HL-60/S4 (cell line): ENCODE measurements around the gene FAF1.
"Not testable (repeated sequence)": the region's sequence is repeated elsewhere in the genome, so short reads cannot be mapped to it uniquely, and the experiment has no call there.

Experiments used
- in situ Hi-C: fragments of 300-500 bp; cut with MboI; formaldehyde crosslinking; loops from 2 replicates; pipeline ENCODE4 v1.14.3; 2022; ENCODE audit warnings: low sequenced_read_pairs

FAF1 gene

DNA sequence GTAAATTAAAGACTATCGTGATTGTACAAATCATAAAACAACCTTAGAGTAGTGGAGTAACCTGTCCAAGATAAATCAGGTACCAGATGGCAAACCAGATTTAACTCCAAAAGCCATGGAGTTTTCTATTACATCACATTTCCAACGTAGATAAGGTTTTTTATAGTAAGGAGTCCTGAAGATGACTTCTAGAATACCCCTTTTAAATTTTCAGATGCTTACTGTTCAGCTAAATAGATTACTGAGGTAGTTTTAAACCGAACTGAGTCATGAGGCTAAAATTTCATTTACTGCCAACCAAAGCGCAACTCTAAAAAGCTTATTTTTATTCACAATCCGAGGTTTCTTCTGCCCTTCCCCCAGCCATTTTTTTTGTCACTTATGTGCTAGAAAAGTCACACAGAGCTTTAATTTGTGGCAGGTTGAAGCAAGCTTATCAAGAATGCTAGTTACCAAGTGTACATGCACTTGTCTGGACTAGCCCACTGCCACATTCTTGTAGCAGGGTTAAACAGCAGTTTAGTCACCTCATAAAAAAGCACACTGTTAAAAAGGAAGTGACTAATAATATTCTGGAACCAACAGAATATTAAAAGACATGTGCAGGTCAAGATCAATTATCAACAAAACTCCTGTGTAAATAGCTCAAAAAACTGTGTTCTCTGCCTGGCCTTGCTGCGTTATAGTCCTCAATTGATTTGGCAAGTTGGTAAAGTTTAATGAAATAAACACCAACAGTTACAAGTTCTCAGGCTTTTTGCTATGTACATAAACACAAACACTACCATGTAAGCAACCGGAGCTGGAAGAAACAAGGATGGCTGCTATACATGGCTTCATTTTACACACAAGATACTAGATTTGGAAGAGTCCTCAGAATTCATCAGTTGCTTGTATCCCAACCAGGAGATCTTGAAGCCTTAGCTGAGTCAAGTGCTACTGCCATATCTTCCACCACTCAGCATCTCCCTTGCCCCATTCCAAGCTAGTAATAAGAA, 356.5 kb downstream of the FAF1 start:
- in situ Hi-C loops: loop anchor here (25.0 kb wide), 1 partner anchor 241 kb away; no protein-coding TSS in a partner anchor

DNA sequence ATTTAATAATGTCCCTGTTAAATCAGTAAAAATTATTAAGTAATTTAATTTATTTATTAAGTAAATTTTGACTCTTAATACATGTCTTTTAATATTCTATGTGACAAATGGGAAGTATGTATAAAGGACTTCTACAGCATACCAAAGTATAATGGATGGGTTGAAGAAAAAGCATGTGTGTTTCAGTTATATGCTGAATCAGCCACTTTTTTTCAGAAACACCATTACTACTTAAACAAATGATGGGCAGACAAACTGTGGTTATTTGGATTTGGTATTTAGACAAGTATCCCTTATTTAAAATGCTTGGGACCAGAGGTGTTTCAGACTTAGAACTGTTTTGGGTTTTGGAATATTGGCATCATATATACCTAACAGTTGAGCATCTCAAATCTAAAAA, 360.5 kb downstream of the FAF1 start:
- in situ Hi-C loops: no loop called here

DNA sequence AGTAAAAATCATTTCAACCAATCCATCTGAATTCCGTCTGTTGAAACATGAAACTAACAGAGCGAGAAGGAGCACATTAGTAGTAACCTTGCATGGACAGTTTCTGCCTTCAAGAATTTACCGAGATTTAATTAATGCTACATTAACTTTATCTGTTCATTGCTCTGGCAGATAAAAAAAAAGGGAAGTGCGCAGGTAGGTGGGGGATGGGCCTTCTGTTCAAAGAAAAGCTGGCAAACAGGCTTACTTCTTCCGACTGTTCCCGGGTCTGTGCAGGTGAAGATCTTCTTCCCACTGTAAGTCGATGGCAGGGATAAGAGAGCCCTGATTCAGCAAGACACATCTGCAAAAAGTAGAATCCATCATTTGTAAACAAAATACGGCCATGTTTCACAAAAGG, 364.2 kb downstream of the FAF1 start:
- in situ Hi-C loops: no loop called here

DNA sequence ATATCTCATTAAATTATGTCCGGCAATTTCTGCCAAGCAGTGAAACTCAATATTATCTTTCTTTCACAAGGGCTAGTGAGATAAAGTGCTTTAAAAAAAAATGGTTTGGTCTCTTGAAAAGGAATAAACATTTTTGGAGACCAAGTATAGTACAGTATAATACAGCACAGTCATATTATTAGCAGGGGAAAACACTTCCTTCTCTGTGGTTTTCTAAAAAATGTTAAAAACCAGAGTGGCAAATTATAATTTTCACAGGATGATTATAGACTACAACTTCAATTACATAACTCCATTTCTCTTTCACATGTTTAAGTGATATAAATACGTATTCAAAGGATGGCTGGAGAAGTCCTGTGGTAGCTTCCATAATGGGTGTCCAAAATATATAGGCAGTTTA, 366.6 kb downstream of the FAF1 start:
- in situ Hi-C loops: no loop called here

DNA sequence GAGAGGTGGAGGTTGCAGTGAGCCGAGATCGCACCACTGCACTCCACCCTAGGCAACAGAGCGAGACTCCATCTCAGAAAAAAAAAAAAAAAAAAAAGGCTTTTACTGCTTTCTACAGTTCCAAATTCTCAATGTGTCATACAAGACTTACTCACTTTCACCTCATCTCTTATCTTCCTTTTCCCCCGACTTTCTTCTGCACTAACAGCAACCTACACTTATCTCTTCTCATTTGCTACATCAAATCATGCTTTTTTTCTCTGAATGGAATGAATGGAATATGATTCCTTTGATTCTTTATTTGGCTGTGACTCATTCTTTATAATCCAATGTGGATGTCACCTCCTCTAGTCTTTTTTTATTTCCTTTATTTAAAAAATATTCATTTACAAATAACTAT, 368.5 kb downstream of the FAF1 start:
- in situ Hi-C loops: no loop called here

DNA sequence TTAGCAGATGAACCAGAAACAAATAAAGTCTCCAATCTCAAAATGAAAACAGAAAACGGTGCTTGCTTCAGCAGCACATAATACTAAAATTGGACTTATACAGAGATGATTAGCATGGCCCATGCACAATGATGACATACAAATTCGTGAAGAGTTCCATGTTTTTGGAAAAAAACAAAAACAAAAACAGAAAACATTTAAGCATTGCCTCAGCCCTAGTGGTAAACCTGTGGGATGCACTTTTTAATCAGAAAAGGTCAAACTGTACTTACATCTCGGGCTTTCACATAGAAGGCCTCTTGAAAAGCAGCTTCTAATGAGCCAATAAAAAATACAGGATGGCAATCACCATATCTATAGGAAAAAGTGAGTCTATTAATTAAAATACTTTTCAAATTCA, 377.7 kb downstream of the FAF1 start:
- in situ Hi-C loops: no loop called here

DNA sequence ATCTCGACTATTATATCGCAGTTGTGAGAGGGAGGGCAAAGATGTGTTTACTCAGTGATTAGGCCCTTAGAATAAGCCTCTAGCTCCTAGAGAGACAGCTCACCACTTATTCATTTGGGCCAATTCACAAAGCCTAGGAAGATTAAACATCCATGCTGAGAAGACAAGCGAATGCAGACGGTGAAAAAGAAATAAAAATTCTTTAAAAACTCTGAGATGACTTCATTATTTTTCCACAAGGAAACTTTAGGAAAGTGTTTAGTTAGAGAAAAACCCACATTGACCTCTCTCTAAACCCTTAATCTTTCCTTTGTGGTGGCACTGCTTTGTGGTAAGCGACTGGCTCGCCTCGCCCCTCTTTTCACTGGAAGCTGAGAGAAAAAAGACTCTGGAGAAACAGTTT, 390.0 kb downstream of the FAF1 start:
- in situ Hi-C loops: no loop called here

DNA sequence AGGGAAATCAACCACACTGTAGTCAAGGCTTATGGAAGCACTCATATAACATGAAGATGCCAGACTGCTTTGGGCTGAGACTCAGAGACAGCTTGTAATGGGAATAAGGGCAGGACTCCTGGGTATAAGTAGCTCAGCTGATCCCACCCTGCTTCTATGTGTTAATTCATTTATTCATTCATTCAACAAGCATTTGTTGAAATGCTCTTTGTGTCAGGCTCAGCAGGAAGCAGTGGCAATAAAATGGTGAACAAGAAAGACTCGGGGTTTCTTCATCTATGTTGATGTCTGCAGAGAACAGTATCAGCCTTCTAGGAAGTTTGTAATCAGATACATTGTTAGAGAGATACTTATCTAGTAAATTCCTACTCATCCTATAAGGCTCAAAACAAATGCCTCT, 391.3 kb downstream of the FAF1 start:
- in situ Hi-C loops: no loop called here

DNA sequence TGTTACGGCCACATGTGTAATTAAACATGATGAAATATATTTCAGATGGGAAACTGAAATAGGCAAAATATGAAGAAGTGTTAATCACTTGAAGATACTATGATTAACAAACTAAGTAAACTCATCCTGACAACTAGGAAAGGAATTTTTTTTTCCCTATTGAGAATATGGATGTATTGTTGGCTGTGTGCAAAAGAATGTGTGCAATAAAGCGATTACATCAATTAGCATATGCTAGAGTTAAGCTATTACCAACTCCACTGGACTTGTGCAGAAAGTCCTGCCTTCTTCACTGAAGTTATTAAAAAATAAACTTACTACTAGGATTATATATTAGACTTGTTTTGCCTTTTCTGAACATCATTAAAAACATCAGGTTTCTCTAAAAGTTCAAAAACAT, 393.7 kb downstream of the FAF1 start:
- in situ Hi-C loops: no loop called here

DNA sequence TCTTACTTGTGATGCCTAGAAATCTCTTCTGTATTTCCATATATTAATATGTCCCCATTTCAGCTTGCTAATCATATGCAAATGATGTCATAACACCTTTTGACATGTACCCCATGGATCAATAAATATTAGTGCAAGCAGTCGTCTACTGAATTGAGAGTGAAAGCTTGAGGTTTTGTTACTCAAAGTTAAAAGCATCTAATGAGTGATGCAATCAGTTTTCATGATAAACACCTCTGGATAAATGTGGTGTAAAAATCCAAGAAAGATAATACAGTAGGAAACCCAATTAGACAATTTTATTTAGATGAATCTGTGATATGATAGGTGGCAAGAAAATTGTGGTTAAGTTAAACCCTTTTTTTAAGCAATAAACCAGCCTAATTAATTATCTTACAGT, 395.6 kb downstream of the FAF1 start:
- in situ Hi-C loops: no loop called here

DNA sequence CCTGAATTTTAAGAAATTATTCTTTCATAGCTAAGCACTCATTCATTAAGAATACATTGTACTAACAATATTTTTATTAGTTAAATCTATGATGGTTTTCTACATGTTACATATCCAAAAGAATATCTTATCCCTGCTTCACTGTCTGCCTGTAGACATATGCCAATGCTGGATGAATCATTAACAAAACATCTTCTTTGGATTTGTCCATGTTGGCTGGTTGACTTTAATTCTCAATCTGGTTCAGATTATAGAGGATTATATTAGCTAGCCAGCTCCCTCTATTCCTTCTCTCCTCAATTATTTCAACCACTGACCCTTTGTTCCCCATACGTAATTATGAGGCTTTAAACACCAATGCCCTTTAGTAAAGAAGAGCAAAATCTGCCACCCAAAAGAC, 398.0 kb downstream of the FAF1 start:
- in situ Hi-C loops: no loop called here

DNA sequence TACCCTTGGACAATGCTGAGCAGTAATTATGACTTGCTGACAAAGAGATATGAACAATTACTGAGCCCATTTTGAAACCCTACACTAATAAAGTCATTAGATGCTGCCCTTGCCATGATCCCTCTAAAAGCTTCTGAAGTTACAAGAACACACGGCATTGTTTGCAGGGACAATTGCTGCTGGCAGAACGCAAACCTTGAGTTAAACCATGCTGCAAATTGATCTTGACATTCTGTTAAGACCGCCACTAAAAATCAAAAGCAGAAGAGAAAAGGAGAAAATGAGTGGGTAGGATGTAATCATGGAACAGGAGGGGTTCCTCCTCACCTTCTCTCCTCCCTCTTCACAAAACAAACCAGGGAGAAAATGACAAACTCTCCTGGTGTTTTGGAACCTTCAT, 400.6 kb downstream of the FAF1 start:
- in situ Hi-C loops: no loop called here

DNA sequence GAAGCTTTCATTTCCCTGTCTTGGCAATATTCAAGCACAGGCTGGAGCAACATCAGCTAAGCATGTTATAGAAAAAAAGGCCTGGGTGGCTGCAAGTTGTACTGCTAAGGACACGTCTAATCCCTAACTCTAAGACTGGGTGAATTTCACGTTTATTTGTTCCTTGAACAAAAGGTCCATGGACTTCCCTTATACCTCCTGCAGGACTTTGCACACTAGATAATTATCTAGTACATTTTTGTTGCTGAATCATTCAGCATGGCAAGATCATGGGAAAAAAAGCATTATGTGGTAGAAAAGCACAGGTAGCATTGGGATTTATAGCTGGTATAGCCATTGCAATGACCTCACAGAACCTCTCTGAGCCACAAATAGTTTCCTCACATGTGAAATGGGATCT, 406.1 kb downstream of the FAF1 start:
- in situ Hi-C loops: no loop called here

DNA sequence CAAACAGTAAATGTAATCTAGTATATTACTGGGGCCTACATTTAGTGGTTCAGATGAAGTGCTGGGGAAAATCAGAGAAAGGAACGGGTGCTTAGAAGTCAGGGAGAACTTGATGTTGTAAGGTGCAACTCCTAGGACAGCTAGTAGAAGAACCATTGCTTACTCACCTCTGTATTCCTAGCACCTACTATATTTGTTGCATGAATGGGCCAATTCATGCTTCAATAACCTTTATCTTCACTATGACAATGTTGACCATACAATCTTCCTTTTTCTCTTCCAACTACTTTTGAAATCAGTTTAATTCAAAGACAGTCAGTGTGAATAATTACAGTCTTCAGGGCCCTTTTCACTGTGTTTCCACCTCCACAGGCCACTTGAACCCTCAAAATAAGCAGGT, 411.8 kb downstream of the FAF1 start:
- in situ Hi-C loops: no loop called here

DNA sequence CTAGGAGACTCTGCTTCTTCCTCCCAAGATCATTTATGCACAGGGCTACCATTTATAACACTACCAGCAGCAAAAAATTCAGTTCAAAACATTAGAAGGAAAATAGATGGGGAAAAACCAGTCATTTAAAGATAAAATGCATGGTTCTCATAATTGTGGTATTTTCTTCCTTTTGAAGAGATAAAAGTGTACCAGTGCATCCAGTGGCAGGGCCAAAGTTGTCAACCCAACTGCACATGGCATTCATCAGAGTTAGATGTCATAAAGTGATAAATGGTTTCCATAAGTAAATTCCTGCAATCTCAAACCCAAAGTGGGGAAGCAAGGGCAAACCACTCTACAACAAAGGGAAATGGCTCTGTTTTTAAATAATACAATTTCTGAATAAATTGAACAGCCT, 417.7 kb downstream of the FAF1 start:
- in situ Hi-C loops: no loop called here

DNA sequence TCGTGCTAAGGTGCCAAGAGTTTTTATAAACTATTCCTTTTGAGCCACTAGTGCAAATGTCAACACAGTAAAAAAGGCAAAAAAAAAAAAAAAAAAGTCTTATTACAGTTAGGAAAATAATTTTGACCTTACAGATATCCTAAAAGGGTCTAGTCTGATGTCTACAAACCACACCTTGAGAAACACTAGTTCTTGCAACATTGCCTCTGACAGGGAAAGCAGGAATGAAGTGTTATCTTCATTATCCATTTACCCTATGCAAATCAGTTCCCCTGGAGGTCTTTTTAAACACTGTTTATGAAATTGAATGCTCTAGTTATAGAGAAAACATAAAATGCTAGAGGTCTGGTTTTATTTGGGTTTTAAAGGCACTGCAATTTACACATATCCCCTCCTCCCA, 421.6 kb downstream of the FAF1 start:
- in situ Hi-C loops: no loop called here

DNA sequence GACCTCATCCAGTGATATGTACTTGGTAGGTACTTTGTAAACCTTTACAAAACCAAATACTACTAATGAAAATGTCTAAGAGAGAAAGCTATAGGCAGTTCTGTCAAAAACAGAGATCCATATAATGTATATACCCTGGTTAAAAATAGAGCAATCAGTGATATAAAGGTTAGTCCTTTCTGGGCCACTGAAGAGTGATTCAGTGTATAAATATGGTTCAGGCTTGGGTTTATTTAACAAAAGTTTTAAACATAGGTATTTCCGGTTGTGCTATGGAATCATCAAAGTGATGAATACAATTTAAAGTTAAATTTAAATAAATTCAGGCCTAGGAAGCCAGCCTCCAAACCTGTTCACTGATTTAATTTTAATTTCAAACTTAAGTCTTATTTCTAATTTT, 428.5 kb downstream of the FAF1 start:
- in situ Hi-C loops: no loop called here

DNA sequence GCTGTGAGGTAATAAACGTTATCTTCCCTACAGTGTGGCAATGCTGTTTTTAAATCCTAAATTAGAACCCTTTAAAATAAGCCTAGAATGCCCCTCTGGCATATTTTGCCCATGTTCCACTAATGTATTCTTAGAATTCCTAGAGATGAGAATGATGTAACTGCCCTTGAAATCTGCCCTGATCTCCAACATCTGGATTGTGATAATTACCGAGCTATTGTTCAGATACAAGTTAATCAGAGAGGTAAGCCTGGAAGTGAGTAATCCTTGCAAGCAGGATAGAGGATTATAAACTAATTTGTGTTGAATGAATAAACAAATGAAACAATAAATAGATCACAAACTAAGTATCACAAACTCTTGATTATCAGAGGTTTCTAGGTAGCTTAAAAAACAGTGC, 429.0 kb downstream of the FAF1 start:
- in situ Hi-C loops: no loop called here

DNA sequence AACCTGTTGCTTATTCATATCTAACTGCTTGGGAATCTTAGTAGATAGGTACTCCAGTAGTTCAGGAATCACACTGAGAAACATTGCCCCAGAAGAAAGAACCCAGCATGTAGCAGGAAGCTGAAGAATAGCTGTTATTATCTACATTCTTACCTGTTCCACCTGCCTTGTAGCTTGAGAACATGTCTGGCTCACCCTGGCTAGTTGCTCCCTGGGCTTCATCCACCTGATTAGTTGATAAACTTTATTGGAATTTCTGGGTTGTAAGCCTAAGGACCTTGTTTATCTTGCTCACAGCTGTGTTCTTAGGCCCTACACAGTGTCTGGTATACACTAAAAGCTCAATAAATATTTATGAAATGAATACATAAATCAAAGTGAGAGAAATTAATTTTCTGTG, 430.6 kb downstream of the FAF1 start:
- in situ Hi-C loops: no loop called here

DNA sequence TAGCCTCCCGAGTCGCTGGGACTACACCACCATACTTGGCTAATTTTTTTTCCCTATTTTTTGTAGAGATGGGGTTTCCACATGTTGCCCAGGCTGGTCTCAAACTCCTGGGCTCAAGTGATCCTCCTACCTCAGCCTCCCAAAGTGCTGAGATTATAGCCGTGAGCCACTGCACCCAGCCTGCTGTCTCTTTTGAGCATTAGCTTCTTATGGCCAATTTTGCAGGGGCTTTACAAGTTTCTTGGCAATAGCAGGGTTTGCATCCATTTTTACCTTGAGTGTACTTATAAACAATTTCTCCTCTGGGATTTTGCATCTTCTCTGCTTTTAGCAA, 432.1 kb downstream of the FAF1 start:
- in situ Hi-C loops: not testable (repeated sequence)

DNA sequence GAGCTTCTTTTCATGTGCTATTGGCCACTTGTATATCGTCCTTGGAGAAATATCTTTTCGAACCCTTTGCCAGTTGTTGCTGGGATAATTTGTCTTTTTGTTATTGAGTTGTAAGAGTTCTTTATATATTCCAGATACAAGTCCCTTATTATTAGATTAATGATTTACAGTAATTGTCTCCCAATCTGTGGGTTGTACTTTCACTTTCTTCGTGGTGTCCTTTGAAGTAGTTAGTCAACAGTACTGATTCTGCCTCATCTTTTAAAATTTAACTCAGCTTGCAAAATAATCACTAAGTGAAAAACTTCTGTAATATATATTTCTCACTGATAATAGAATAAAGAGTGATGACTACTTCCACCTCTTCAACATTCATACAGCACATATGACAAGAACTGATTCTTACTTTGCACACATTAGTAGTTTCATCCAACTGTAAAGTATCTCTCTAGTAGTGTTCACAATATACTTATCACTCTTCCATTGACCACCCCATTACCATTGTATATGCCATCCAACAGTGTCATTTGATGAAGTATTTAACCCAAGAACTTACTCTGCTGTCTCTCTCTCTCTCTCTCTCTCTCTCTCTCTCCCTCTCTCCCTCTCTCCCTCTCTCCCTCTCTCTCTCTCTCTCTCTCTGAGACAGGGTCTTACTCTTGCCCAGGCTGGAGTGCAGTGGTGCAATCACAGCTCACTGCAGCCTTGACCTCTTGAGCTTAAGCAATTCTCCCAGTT, 432.6 kb downstream of the FAF1 start:
- in situ Hi-C loops: no loop called here

DNA sequence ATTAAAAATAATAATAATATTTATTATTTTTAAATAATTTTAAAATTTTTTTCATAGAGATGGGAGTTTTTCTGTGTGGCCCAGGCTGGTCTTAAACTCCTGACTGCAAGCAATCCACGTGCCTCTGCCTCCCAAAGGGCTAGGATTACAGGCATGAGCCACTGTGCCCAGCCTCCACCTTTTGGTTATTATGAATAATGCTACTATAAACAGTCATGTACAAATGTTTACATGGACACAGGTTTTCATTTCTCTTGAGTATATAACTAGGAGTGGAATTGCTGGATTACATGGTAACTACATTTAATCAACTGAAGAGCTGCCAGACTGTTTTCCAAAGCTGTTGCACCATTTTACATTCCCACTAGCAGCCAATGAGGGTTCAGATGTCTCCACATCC, 433.6 kb downstream of the FAF1 start:
- in situ Hi-C loops: no loop called here
